GM12878 (cell line): ENCODE measurements around the gene MTCL3.

ENCODE experiments used
- ATAC-seq: fragments of 200-7000 bp; cut with Tn5 transposase; 3 replicates; pipeline ENCODE4 v1.9.1; 2020; ENCODE audit warnings: mild to moderate bottlenecking, moderate library complexity
- BruUV-seq: library from RNA; stranded (reverse); fragments of 400-500 nt; replicated peaks from 2 replicates; lab custom pipeline; 2021; lab: Mats Ljungman, UMichigan
- CTCF ChIA-PET: fragments of 300-600 bp; sonication (Branson Sonifier 250); formaldehyde crosslinking; extraction: SDS; loops from one replicate; lab custom pipeline; 2021; ENCODE audit warnings: inconsistent platforms; lab: Yijun Ruan, JAX
- POLR2A ChIA-PET: fragments of 350-600 bp; formaldehyde crosslinking; extraction: SDS; loops from one replicate; lab custom pipeline; 2021; ENCODE audit warnings: inconsistent platforms; lab: Charles Lee
- RAD21 ChIA-PET: fragments of 300-600 bp; sonication (Branson Sonifier 250); formaldehyde crosslinking; loops from one replicate; lab custom pipeline; 2023; ENCODE audit warnings: antibody characterized with exemption; ENCODE audit not compliant: unreplicated experiment; lab: Charles Lee
- SMC1A ChIA-PET: fragments of 300-600 bp; sonication (Branson Sonifier 250); formaldehyde crosslinking; loops from one replicate; lab custom pipeline; 2023; ENCODE audit not compliant: unreplicated experiment, uncharacterized antibody; lab: Charles Lee
- DNase-seq: peaks from one replicate; pipeline ENCODE4 v3.0.0-alpha.2; 2011; ENCODE audit warnings: low read depth, low spot score
- FAIRE-seq: peaks from 3 replicates; lab custom pipeline; 2011; peaks lifted over from hg19 to GRCh38; lab: Jason Lieb, UNC
- H2AFZ ChIP-seq: 2 replicates; pipeline ENCODE4 v1.6.0; 2011; ENCODE audit warnings: low read depth, low read length, control low read depth; ENCODE audit not compliant: control insufficient read depth
- H3K27ac ChIP-seq: 2 replicates; pipeline ENCODE4 v1.5.1; 2011; ENCODE audit warnings: control low read depth; ENCODE audit not compliant: control insufficient read depth, insufficient read depth
- H3K27me3 ChIP-seq, 2 experiments: replicated peaks in 1 of 2; 2 replicates each; pipeline versions ENCODE4 v1.6.0 to v1.6.1; 2011; ENCODE audit warnings: low read length in 1 of 2; ENCODE audit not compliant: control insufficient read depth in 2 of 2, insufficient read depth in 2 of 2
- H3K36me3 ChIP-seq, 2 experiments: 2 replicates each; pipeline ENCODE4 v1.5.1; 2011; ENCODE audit warnings: low read length in 1 of 2; ENCODE audit not compliant: control insufficient read depth in 2 of 2, insufficient read depth in 2 of 2
- H3K4me1 ChIP-seq: 2 replicates; pipeline ENCODE4 v1.6.1; 2011; ENCODE audit warnings: mild to moderate bottlenecking, low read length, moderate library complexity, mixed read lengths; ENCODE audit not compliant: control insufficient read depth, insufficient read depth
- H3K4me2 ChIP-seq: 2 replicates; pipeline ENCODE4 v1.6.0; 2011; ENCODE audit warnings: control low read depth; ENCODE audit not compliant: control insufficient read depth, insufficient read depth
- H3K4me3 ChIP-seq: fragments of 200-600 bp; sonication (generic); 2 replicates; pipeline ENCODE4 v1.5.1; 2016
- H3K79me2 ChIP-seq: 2 replicates; pipeline ENCODE4 v1.6.0; 2011; ENCODE audit warnings: low read length; ENCODE audit not compliant: control insufficient read depth, insufficient read depth
- H3K9ac ChIP-seq: 2 replicates; pipeline ENCODE4 v1.8.0; 2011; ENCODE audit warnings: low read length, control low read depth, mixed read lengths; ENCODE audit not compliant: control insufficient read depth, insufficient read depth
- H3K9me3 ChIP-seq: replicated peaks from 3 replicates; pipeline ENCODE4 v1.5.1; 2011; ENCODE audit warnings: mild to moderate bottlenecking, low read length; ENCODE audit not compliant: control insufficient read depth, insufficient read depth
- H4K20me1 ChIP-seq: 2 replicates; pipeline ENCODE4 v1.6.0; 2011; ENCODE audit not compliant: control insufficient read depth, insufficient read depth
- ASH2L ChIP-seq: fragments of 300-600, 200-600 bp; sonication (generic); IDR thresholded peaks from 2 replicates; pipeline ENCODE4 v1.6.1; 2017; ENCODE audit warnings: low read depth, mild to moderate bottlenecking, borderline replicate concordance
- BACH1 ChIP-seq: fragments of 450-650 bp; IDR thresholded peaks from 2 replicates; pipeline ENCODE4 v1.6.1; 2017; ENCODE audit warnings: mild to moderate bottlenecking, borderline replicate concordance
- CBFB ChIP-seq: IDR thresholded peaks from 2 replicates; pipeline ENCODE4 v1.6.1; 2016; ENCODE audit warnings: antibody characterized with exemption, low read depth
- CBX5 ChIP-seq: sonication (generic); IDR thresholded peaks from 2 replicates; pipeline ENCODE4 v1.6.1; 2016; ENCODE audit warnings: low read depth, moderate library complexity, mild to moderate bottlenecking, inconsistent platforms
- CHD1 ChIP-seq: IDR thresholded peaks from 2 replicates; pipeline ENCODE4 v1.6.1; 2012; ENCODE audit warnings: low read depth, low read length, improper control_type of control experiment
- ESRRA ChIP-seq: IDR thresholded peaks from 2 replicates; pipeline ENCODE4 v1.6.1; 2012; ENCODE audit warnings: mild to moderate bottlenecking, low read length, improper control_type of control experiment
- FOXM1 ChIP-seq: IDR thresholded peaks from 2 replicates; pipeline ENCODE4 v1.6.1; 2012; ENCODE audit warnings: low read depth, mild to moderate bottlenecking, inconsistent platforms, low read length, moderate library complexity
- GABPA ChIP-seq: IDR thresholded peaks from 2 replicates; pipeline ENCODE4 v1.6.1; 2014; ENCODE audit warnings: antibody characterized with exemption, low read depth, mild to moderate bottlenecking, inconsistent platforms
- MLLT1 ChIP-seq: fragments of 450-650 bp; IDR thresholded peaks from 2 replicates; pipeline ENCODE4 v1.6.1; 2016; ENCODE audit warnings: mild to moderate bottlenecking
- NR2C2 ChIP-seq: IDR thresholded peaks from 2 replicates; pipeline ENCODE4 v1.6.1; 2011; ENCODE audit warnings: borderline replicate concordance, low read depth; ENCODE audit not compliant: control insufficient read depth, insufficient read length
- NR2F1 ChIP-seq: fragments of 450-650 bp; conservative IDR thresholded peaks from 2 replicates; pipeline ENCODE4 v1.6.1; 2017; ENCODE audit warnings: mild to moderate bottlenecking
- RFX5 ChIP-seq: IDR thresholded peaks from 2 replicates; pipeline ENCODE4 v1.6.1; 2011; ENCODE audit warnings: low read depth, low read length, improper control_type of control experiment
- SMARCA5 ChIP-seq: fragments of 450-650 bp; IDR thresholded peaks from 2 replicates; pipeline ENCODE4 v1.6.1; 2017; ENCODE audit warnings: mild to moderate bottlenecking
- ZNF217 ChIP-seq: fragments of 450-650 bp; IDR thresholded peaks from 2 replicates; pipeline ENCODE4 v1.6.1; 2017; ENCODE audit warnings: antibody characterized with exemption, mild to moderate bottlenecking
- ZNF24 ChIP-seq: fragments of 450-650 bp; IDR thresholded peaks from 2 replicates; pipeline ENCODE4 v1.6.1; 2017; ENCODE audit warnings: antibody characterized with exemption, mild to moderate bottlenecking
- ZNF687 ChIP-seq: fragments of 450-650 bp; IDR thresholded peaks from 2 replicates; pipeline ENCODE4 v1.6.1; 2017; ENCODE audit warnings: mild to moderate bottlenecking, moderate library complexity
- WGBS: methylation state at CpG from one replicate; pipeline ENCODE4 v1.1.6; 2016; ENCODE audit warnings: low lambda C conversion rate; ENCODE audit not compliant: insufficient replicate concordance, insufficient coverage; ENCODE audit errors: missing lambda C conversion rate; 5-methylcytosine and 5-hydroxymethylcytosine counted together
- in situ Hi-C: fragments of 300-500 bp; cut with MboI; formaldehyde crosslinking; loops from 9 replicates; pipeline ENCODE4 v1.14.3; 2018; ENCODE audit warnings: mixed read lengths
- intact Hi-C: fragments of 100-400 bp; cut with micrococcal nuclease; formaldehyde crosslinking; loops from one replicate; pipeline ENCODE4 v1.14.2; 2022; ENCODE audit not compliant: unreplicated experiment
- TF ChIP-seq, protein P1 (sequence below): IDR thresholded peaks from 2 replicates; pipeline ENCODE4 v1.6.1; 2011; ENCODE audit warnings: low read depth, mild to moderate bottlenecking, low read length, moderate library complexity, borderline replicate concordance; ENCODE audit errors: extremely low read depth

Gene MTCL3

GRCh38 chr6:127456465-127456864, 62.7 kb downstream of the MTCL3 start:
- TF ChIP-seq SMARCA5 (no peak), NR2F1 (no peak), FOXM1 (no peak), MLLT1 (no peak), ASH2L (no peak), ZNF24 (no peak), ZNF217 (no peak), ESRRA (no peak), CHD1 (no peak), BACH1 (no peak), RFX5 (no peak), NR2C2 (no peak), GABPA (no peak), CBX5 (no peak), CBFB (no peak), ZNF687 (no peak)
- TF ChIP-seq, protein P1, sequence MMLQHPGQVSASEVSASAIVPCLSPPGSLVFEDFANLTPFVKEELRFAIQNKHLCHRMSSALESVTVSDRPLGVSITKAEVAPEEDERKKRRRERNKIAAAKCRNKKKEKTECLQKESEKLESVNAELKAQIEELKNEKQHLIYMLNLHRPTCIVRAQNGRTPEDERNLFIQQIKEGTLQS = no peak
- TF ChIP-seq, all 136 proteins: peak for 0
- whole genome bisulfite sequencing = 39% methylated on average over 3 of the region's 3 CpGs
- Histone ChIP-seq H2AFZ (no peak overlapping the region), H3K36me3 (no peaks in the 10 kb centered on the region), H3K9ac (no peak overlapping the region), H3K4me1 (no peaks in the 10 kb centered on the region), H3K9me3 (no peaks in the 10 kb centered on the region), H3K79me2 (no peaks in the 10 kb centered on the region), H3K4me3 (no peak overlapping the region), H3K27me3 (peaks cover 0 to 2% of the 10 kb centered on the region in 2 experiments; a peak in 2 of 4 replicates), H3K4me2 (no peak overlapping the region), H3K27ac (no peak overlapping the region), H4K20me1 (no peaks in the 10 kb centered on the region)
- ATAC-seq (no peak), FAIRE-seq (no peak), DNase-seq (no peak)
- SMC1A ChIA-PET = no interaction called here
- POLR2A ChIA-PET = no interaction called here
- RAD21 ChIA-PET = no interaction called here
- BruUV-seq = no TSS peak
- CTCF ChIA-PET = no interaction called here
- in situ Hi-C loops = no loop called here
- intact Hi-C loops = no loop called here
